HG03175 (cell line): ENCODE results near the gene SELE.
"Not testable (repeated sequence)": the region's sequence is repeated elsewhere in the genome, so short reads cannot be mapped to it uniquely, and the experiment has no call there.

Source experiments
- ATAC-seq: cut with Tn5 transposase; IDR thresholded peaks from one replicate; pipeline ENCODE4 v1.9.1; 2021; ENCODE audit warnings: mild to moderate bottlenecking, moderate library complexity; ENCODE audit not compliant: unreplicated experiment

The SELE gene

DNA sequence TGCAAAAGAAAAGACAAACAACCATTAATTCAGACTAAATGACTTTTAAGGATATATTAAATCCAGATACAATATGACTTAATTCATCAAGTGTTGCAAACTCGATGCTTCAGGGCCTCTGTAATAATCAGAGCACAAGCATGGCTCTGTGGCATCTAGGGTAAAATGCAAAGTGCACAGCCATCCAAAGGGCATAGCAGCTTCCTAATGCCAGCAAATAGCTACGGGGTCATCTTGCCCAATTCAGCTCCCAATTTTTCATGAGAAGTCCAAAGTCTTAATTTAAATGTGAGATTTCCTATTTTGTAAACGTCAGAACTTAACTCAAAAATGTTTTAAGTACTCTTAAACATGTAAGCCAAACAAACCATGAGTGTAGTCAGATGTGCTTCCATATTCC is 7.9 kb downstream of the SELE start:
- ATAC-seq: no peak

DNA sequence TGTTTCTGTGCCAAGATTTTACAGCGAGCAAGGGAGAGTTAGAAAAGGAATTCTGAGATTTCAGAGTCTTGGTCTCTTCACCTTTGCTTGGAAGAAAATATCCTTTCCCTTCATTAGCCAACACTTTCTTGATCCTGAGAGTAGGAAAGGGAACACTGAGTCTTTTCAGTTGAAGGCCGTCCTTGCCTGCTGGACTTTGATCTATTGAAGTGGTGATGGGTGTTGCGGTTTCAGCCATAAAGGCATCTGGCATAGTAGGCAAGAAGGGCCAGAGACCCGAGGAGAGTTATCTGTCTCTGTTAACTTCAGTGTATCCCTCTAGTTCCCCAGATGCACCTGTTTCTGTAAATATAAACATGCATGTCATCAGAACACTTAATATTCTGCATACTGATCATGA is 9.7 kb downstream of the SELE start:
- ATAC-seq: no peak

DNA sequence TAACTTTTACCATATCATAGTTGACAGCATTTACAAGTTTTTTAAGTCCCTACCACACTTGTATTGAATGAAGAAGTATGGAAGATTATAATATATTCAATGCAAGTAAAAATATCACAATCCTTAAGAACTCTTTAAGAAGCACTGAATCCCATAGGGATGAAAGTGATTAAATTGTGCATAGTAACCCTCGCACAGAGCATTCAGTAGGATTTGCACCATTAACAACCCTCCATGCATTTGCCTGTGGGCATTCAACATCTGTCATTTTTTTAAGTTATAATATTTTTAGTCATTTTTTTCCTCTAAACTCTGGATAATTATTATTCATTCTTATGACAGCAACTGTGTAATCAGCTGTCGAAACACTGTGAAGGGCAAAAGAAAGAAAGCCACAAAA is 10.1 kb downstream of the SELE start:
- no peak for ATAC-seq

DNA sequence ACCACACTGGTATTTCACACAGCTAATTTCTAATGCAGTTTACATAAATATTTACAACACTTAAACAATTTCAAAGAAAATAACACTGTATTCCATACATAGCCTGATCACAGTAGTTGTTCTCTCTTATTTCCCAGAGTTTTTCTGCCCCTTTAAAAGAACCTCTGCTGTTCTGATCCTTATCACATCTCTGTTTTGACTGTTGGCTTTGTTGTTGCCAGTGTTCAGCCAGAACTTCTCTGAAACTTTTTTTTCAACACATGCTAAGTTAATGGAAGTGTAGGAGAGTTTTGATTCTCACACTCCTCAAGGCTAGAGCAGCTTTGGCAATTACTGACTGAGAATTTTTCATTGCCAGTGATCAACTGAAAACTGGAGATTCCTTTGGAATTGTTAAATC is 11.1 kb downstream of the SELE start:
- no peak for ATAC-seq

DNA sequence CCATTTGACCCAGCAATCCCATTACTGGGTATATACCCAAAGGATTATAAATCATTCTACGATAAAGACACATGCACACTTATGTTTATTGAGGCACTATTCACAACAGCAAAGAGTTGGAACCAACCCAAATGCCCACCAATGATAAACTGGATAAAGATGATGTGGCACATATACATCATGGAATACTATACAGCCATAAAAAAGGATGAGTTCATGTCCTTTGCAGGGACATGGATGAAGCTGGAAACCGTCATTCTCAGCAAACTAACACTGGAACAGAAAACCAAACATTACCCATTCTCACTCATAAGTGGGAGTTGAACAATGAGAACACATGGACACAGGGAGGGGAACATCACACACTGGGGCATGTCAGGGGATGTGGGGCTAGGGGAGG is 18.8 kb downstream of the SELE start:
- ATAC-seq: not testable (repeated sequence)

DNA sequence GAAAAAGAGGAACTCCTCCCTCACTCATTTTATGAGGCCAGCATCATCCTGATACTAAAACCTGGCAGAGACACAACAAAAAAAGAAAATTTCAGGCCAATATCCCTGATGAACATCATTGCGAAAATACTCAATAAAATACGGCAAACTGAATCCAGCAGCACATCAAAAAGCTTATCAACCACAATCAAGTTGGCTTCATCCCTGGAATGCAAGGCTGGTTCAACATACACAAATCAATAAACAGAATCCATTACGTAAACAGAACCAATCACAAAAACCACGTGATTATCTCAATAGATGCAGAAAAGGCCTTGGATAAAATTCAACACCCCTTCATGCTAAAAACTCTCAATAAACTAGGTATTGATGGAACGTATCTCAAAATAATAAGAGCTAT is 20.8 kb downstream of the SELE start:
- not testable (repeated sequence) for ATAC-seq

DNA sequence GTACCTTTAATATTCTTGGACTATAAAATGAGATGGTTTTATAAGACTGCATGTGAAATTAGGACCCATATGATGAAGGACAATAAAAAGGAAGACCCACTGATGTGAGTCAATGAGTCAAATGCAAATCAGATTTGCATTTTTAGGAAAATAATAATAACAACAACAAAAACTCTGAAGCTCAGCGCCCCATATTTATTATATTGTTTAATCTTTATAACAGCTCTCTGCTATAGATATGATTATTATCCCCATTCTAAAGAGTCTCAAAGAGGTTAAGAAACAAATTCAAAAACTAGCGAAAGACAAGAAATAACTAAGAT is 21.6 kb downstream of the SELE start:
- ATAC-seq: no peak

DNA sequence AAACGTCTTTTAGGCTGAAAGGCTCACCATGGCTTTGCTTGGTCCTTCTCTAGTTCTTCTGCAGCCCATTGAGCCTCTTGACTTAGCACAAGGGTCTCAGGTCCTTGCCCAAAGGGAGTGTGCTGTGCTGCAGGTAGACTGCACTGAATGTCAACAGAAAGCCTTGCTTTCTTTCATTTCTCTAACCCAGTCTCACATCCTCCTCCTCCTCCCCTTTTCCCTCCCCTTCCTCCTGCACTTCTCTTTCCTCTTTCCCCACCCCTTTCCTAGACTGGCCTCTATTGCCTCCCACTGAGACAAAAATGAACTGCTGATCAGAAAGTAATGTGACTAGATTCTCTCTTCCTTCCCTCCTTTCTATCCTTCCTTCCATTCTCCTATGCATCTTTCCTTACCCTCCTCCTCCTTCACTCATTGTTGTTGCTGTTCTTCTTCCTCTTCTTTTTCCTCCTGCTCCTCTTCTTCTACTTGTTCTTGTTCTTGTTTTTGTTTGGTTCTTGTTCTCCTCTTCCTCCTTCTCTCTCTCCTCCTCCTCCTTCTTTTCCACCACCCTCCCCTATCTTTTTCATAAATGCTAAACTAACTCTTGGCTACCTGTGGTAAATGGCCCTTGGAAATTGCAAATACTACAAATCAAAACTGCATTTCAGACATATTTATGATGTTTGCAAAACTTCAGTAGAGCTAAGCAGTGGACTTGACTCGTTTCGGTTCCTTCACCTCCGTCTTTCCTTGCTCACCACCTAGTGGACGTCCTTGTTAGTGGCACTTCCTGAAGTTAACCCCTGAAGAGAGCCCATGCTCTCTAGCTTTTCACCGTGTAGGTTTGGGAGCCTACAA is 22.2 kb downstream of the SELE start, which contains the start of gene SELL:
Gene SELL (minus strand): TSS at position 152 of the 840 bp plus-strand sequence. CDS start 122 bp downstream, at position 30.
- peak; percentile 73 for ATAC-seq

DNA sequence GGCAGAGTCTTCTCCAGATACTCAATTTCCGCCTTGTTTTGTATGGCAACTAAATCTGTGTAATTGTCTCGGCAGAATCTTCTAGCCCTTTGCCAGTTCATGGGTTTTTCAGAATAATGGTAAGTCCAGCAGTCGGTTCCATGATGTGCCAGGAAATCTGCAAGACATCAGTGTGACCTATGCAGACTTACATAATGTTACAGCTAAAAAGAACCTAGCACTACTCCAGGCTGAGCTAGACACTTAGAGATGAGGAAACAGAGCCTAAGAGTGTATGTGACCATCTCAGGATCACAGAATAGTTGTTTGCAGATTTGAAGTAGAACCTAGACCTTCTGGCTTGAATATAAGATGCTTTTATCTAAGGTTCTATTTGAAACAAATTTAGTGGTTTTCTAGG is 25.2 kb downstream of the SELE start:
- no peak for ATAC-seq

DNA sequence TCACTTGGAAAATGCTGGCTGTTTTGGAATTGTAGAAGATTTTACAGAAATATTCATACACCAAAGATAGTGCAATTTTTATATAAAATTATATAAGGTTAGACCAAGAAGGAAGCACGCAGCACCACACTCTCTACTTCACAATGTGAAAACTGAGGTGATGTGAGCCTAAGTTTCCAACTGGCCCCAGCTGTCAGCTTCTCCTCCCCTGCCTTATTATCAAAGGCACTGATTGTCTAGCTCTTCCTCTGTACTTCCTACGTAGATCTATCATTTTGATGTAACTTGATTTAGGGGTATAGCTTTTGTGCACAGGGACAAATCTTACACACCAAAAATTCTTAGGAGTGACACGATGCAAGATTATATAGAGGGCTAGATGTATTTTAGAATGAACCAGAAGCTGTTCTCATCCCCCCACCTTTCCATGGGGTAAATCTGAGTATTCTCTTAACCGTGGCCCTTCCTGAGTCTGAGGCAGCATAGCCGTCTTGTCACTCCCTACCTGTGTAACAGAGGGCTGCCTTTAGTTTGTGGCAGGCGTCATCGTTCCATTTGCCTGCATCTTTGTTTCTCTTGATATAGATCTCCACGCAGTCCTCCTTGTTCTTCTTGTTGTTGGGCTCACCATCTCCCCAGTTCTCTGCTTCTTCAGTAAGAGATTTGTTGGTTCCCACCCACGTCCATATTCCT is 25.8 kb downstream of the SELE start:
- no peak for ATAC-seq

DNA sequence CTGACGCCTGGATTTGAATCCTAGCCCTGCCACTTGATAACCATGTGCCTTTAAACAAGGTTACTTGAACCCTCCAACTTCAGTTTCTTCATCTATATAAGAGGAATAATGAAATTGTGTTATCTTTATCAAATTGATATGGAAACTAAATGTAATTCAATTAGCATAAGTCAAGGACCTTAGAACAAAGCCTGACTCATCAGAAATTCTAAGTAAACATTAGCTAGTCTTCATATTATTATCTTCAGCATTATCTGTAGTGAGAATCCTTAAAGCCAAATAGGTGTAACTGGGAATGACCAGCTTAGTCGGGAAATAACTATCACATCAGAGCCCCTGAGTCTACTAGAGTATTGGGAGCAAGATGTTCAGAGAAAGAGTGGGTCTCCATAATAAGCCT is 29.1 kb downstream of the SELE start:
- no peak for ATAC-seq

DNA sequence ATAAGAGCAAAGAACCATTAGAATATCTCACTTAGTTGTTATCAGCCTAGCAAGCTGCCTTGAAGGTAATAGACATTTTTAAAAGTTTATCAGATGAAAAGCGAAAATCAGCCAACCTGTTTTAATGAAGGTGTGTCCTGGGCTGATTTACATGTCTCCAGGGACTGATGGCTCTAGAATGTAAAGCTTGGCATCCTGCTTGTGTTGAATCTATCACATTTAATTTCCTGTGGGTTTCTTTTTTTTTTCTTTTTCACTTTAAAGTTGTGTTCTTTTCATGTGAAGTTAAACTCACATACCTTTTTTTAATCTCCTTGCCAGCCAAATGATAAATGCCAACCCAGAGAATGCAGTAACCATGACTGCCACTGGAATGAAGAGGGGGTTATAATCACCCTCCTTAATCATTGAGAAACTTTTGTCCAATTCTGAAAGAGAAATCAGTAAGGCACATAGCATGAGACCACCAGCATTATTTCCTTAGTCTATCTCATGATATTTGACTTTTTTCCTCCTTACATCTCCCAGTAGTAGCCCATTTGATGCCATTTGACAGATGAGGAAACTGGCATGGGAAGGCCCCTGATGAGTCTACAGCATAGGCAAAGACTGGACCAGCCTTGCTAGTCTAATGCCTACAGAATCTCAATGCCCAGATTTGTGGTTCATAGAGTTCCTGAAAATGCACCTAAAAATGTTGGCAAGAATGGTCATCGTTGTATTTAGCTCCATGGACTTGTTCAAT is 32.4 kb downstream of the SELE start:
- no peak for ATAC-seq

DNA sequence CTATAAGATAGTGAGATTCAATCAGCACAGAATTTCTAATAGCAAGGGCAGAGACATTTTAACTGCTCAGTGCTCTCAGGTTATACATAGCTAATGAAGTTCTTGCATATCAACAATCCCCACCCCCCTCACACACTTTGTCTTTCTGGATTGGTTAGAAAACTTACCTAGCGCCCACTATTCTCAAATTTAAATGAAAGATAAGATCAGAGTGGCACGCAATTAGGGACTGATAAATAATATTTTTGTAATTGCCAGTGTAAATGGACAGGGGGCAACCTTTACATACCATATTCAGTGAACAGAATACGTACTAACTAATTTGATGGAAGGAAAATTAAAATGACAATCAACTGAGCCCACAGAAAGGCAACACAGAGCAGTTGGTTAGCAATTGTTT is 34.2 kb downstream of the SELE start:
- ATAC-seq: no peak

DNA sequence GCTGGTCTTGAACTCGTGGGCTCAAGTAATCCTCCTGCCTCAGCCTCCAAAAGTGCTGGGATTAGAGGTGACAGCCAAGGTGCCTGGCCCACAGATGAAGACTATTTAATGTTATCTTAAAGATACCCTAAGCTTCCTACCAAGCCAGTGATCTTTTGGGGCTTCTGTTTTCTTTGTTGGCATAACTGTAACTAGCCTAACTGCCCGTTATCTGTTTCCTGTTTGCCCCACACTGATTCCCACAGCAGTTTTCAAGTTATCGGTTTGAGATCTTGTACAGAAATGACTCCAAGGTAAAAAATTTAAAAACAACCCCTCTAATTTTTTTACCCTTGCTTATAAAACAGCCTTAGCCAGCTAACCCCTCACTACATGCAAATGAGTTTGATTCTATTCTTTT is 34.9 kb downstream of the SELE start:
- no peak for ATAC-seq

DNA sequence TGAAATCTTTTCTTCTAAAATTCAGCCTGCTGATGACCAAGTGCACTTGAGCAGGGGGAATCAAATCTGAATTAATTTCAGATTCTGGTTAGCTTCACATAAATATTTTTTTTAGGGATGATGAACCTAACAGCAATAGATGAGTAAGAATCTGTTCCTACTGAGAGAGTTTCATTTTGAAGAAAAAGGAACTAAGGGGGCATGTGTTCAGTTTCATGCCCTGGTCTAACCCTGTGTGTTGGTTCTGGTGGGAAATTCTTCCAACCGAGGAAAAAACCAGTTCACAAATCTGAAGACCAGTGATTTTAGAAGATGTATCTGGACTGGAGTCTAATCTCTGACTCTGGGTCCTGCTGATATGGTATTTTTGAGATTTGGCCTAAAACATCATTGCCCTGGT is 36.1 kb downstream of the SELE start:
- peak; percentile 49 for ATAC-seq

DNA sequence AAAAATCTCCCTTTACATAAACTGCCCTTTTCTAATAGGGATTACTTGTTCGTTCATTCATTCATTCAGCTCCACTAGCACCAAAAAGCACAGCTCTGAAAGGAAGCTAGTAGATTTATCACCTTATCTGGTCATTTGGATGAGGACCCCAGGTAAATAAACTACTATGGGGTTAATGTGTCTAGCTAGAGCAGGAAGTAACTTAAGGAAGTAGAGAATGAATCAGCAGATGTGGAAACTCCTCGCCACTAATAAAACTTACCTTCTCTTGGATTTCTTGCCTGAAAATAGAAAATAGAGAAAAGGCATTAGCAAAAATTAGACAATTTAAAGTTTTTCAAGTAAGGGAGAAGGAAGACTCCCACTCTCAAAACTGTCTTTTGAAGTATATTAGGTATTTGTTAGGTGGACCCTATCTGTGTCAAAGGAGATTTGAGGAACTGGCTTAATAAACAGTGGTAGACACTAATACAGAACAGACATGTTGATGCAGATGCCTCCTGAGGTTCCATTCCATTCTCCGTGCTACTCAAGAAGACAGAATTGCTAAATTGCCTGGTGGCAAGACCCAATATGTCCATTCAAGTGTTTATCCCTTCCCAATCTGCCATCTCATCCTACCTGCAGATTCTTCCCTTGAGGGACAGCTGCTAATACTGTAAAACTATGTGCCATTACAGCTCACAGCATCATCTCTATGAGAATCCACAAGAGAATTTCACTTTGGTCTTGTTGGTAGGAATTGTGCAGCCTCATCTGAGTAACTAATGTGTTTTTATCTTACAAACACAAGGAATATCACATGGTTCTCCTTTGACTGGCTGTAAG is 37.4 kb downstream of the SELE start:
- peak; percentile 25 for ATAC-seq

DNA sequence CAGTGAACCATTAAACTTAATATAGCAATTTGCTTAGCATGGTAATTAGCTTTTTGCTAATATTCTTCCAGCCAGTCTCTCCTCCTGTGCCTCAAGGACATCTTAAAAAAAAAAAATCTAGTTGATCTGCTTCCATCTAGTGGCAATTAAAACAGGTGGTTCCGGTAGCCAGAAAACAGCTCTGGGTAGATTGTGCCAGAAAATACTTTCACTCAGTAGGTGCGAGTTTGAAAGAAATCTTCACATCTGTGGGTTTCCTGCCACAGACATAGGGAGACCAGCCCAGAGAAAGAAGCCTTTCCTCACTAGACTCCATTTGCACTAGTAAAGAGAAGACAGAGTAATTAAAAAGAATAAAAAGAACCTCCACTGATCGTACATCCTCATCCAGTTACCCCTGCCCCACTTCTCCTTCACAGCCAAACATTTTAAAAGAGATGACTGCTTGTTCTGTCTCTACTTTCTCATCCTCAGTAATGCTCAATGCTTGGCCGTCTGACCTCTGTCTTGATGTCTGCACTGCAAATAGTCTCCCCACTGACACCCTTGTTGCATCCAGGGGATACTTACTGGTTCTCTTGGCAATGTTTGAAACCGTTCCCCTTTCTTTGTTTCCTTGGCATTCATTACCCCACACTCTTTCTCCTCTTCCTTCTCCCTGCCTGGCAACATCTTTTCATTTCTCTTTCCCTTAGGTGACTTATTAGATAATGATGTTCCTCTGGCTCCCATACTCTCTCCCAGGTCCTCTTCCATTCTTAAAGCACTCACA is 39.4 kb downstream of the SELE start:
- peak; percentile 42 for ATAC-seq

DNA sequence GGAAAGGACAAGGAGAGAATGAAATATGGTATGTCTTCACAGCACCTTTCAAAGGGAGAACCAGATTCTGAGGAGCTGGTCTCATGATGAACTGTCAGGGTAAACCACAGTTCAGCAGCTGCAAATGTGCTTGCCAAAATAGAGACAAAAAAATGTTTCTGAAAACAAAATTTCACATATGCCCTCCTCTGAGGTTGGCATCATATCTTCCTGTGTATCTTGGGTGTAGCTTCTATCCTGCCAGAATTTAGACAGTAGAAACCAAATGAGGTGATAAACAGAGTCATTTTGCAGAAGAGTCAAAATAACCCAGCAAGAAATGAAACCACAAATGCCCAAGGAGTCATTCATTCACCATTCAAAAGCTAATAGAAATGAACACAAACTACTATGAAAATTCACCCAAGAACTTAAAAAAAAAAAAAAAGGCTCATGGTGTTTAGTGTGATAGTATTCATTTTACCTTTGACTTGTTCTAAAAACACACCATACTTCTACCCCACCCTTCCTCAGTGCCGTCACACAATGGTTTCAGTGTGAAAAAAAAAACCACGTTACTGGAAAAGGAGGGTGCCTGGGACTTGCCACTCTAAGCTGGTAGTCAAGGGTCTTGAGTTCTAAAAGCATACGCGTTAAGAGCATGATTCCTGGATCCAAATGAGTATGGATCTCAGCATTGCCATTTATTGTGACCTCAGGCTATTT is 41.0 kb downstream of the SELE start:
- peak; percentile 43 for ATAC-seq

DNA sequence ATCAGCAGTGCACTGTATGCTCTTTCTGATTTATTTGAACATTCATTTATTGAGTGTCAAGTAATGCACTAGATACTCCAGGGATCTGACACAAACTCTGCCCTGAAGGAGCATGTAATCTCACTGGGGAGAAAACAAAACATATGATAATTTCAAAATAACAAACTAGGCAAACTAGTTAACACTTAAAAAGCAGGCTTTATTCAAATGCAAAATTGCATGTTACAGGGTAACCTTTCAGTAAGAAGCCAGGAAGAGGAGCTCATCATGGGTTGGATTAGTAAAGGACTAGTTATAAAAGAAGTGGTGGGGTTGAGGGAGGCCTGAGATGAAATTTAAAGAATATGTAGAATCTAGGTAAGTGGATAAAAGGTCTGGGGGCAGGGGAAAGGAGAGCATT is 43.4 kb downstream of the SELE start:
- no peak for ATAC-seq

DNA sequence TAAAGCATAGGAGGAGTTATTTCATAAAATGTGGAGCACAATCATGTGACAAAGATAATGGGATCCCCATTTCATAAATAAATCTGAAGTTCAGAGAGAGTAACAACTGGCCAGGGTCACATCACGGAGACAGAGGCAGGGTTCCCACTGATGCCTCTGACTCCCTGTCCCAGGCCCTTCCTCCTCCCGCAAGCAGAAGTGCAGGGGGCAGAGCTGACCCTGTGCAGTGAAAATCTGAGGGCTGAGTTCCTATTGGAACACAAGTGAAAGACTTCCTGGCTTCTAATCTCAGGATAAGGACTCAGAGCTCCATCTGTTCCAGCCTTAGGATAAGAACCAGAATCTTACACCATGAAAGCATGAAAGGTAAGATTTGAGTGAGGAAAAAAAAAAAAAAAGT is 44.5 kb downstream of the SELE start:
- ATAC-seq: no peak
